Neural cell (in vitro differentiated cells): ENCODE results near the gene OR2D2. TPM values are rescaled to one million over a fixed set of nuclear protein-coding genes. Genes with fewer than 3 reads are reported as not detected.

Source experiments
- H2AFZ ChIP-seq: fragments of 200-600, 300-800 bp; sonication (generic), shearing (Covaris generic); 2 replicates; pipeline ENCODE4 v1.6.0; 2014; ENCODE audit warnings: low read depth, mild to moderate bottlenecking, antibody characterized with exemption, low read length, moderate library complexity
- H3F3A ChIP-seq: fragments of 200-600 bp; shearing (Covaris generic); 2 replicates; pipeline ENCODE4 v1.6.1; 2016; ENCODE audit warnings: mild to moderate bottlenecking, moderate library complexity, mixed read lengths, antibody characterized with exemption, low read length; ENCODE audit not compliant: insufficient read depth, poor library complexity, severe bottlenecking
- H3K27ac ChIP-seq: fragments of 200-600, 300-800 bp; sonication (generic), shearing (Covaris generic); 2 replicates; pipeline ENCODE4 v1.5.1; 2014; ENCODE audit warnings: mild to moderate bottlenecking, low read length, moderate library complexity
- H3K27me3 ChIP-seq: fragments of 300-800, 200-600 bp; sonication (generic), shearing (Covaris generic); 2 replicates; pipeline ENCODE4 v1.6.0; 2014; ENCODE audit warnings: mild to moderate bottlenecking, low read depth, low read length, moderate library complexity; ENCODE audit not compliant: insufficient read depth
- H3K36me3 ChIP-seq: fragments of 300-800, 200-600 bp; sonication (generic), shearing (Covaris generic); 2 replicates; pipeline ENCODE4 v1.5.1; 2014; ENCODE audit warnings: mild to moderate bottlenecking, antibody characterized with exemption, low read length, moderate library complexity; ENCODE audit not compliant: insufficient read depth
- H3K4me2 ChIP-seq: fragments of 300-800, 200-600 bp; sonication (generic), shearing (Covaris generic); 2 replicates; pipeline ENCODE4 v1.6.0; 2014; ENCODE audit warnings: mild to moderate bottlenecking, low read length
- H3K4me3 ChIP-seq: fragments of 300-800, 200-600 bp; sonication (generic), shearing (Covaris generic); 2 replicates; pipeline ENCODE4 v1.5.1; 2014; ENCODE audit warnings: mild to moderate bottlenecking, low read length, moderate library complexity
- H3K79me2 ChIP-seq: fragments of 200-600 bp; shearing (Covaris generic); replicated peaks from 2 replicates; pipeline ENCODE4 v1.6.0; 2014; ENCODE audit warnings: mild to moderate bottlenecking, low read length, moderate library complexity; ENCODE audit not compliant: insufficient read depth
- H3K9ac ChIP-seq: fragments of 300-800, 200-600 bp; sonication (generic), shearing (Covaris generic); 2 replicates; pipeline ENCODE4 v1.6.1; 2016; ENCODE audit warnings: mild to moderate bottlenecking, low read length, mixed read lengths
- H3K9me2 ChIP-seq: fragments of 200-600 bp; shearing (Covaris generic); 2 replicates; pipeline ENCODE4 v1.6.1; 2016; ENCODE audit warnings: mild to moderate bottlenecking, low read length, mixed read lengths; ENCODE audit not compliant: insufficient read depth
- H3K9me3 ChIP-seq: fragments of 200-600, 300-800 bp; sonication (generic), shearing (Covaris generic); 2 replicates; pipeline ENCODE4 v1.6.1; 2016; ENCODE audit warnings: mild to moderate bottlenecking, mixed run types, low read length, moderate library complexity, mixed read lengths
- H4K20me1 ChIP-seq: fragments of 200-600 bp; shearing (Covaris generic); 2 replicates; pipeline ENCODE4 v1.6.1; 2016; ENCODE audit warnings: mild to moderate bottlenecking, mixed run types; ENCODE audit not compliant: insufficient read depth
- CTCF ChIP-seq: fragments of 450-650 bp; IDR thresholded peaks from 2 replicates; pipeline ENCODE4 v1.5.1; 2014; ENCODE audit warnings: antibody characterized with exemption, mild to moderate bottlenecking, moderate library complexity; ENCODE audit not compliant: poor library complexity, severe bottlenecking
- EP300 ChIP-seq: fragments of 450-650 bp; conservative IDR thresholded peaks from 2 replicates; pipeline ENCODE4 v1.6.1; 2014; ENCODE audit warnings: antibody characterized with exemption, mild to moderate bottlenecking, moderate library complexity; ENCODE audit not compliant: poor library complexity, severe bottlenecking
- EZH2 ChIP-seq: fragments of 200-600, 300-800 bp; shearing (Covaris generic), sonication (generic); IDR thresholded peaks from 2 replicates; pipeline ENCODE4 v1.6.1; 2014; ENCODE audit warnings: antibody characterized with exemption, low read length, borderline replicate concordance, mild to moderate bottlenecking; ENCODE audit not compliant: insufficient read depth, poor library complexity, severe bottlenecking
- MXI1 ChIP-seq: fragments of 450-650 bp; conservative IDR thresholded peaks from 2 replicates; pipeline ENCODE4 v1.6.1; 2014; ENCODE audit warnings: antibody characterized with exemption, mild to moderate bottlenecking; ENCODE audit not compliant: poor library complexity, severe bottlenecking
- POLR2AphosphoS5 ChIP-seq: IDR thresholded peaks from 2 replicates; pipeline ENCODE4 v1.6.1; 2012
- RAD21 ChIP-seq: fragments of 450-650 bp; conservative IDR thresholded peaks from 2 replicates; pipeline ENCODE4 v1.6.1; 2014; ENCODE audit warnings: antibody characterized with exemption, mild to moderate bottlenecking, moderate library complexity
- REST ChIP-seq: IDR thresholded peaks from 2 replicates; pipeline ENCODE4 v1.6.1; 2012; ENCODE audit warnings: borderline replicate concordance
- SMC3 ChIP-seq: fragments of 450-650 bp; conservative IDR thresholded peaks from 2 replicates; pipeline ENCODE4 v1.6.1; 2014; ENCODE audit warnings: antibody characterized with exemption, mild to moderate bottlenecking, moderate library complexity; ENCODE audit not compliant: poor library complexity
- TAF1 ChIP-seq: IDR thresholded peaks from 2 replicates; pipeline ENCODE4 v1.6.1; 2012; ENCODE audit warnings: low read depth
- polyA plus RNA-seq: library from polyadenylated mRNA; depleted of rRNA; stranded (reverse); fragments of >200 nt; gene quantifications from 2 replicates; pipeline ENCODE4 v1.2.3, GENCODE V29; 2014

OR2D2 gene
- polyA plus RNA-seq, 1 donor from 2014 or later = not detected

- no peaks in the 10 kb centered on the region for H3K9me3 ChIP-seq
- H3K9ac ChIP-seq = no peak overlapping the region
- no peak overlapping the region for H3K27ac ChIP-seq
- no peaks in the 10 kb centered on the region for H3K27me3 ChIP-seq
- H3K79me2 ChIP-seq = no peaks in the 10 kb centered on the region
- H2AFZ ChIP-seq = no peak overlapping the region
- H3K4me2 ChIP-seq = no peak overlapping the region
- no peaks in the 10 kb centered on the region for H4K20me1 ChIP-seq
- TF ChIP-seq TAF1 = no peak
- no peak for TF ChIP-seq SMC3
- TF ChIP-seq CTCF = no peak
- TF ChIP-seq REST = no peak
- TF ChIP-seq EP300 = no peak
- no peak for TF ChIP-seq RAD21
- no peak for TF ChIP-seq POLR2AphosphoS5
- no peak for TF ChIP-seq MXI1
- no peak for TF ChIP-seq EZH2
- no peaks in the 10 kb centered on the region for H3F3A ChIP-seq
- no peaks in the 10 kb centered on the region for H3K9me2 ChIP-seq
- no peak overlapping the region for H3K4me3 ChIP-seq
- H3K36me3 ChIP-seq = no peaks in the 10 kb centered on the region
Observed at GRCh38 chr11:6844356-6844755, 47.9 kb downstream of the OR2D2 start.

GRCh38 chr11:6843670-6844069 is 48.6 kb downstream of the OR2D2 start:
- H3K4me3 ChIP-seq = no peak overlapping the region
- no peaks in the 10 kb centered on the region for H3F3A ChIP-seq
- no peaks in the 10 kb centered on the region for H3K79me2 ChIP-seq
- no peaks in the 10 kb centered on the region for H3K27me3 ChIP-seq
- H4K20me1 ChIP-seq = no peaks in the 10 kb centered on the region
- no peaks in the 10 kb centered on the region for H3K9me2 ChIP-seq
- H3K9ac ChIP-seq = no peak overlapping the region
- TF ChIP-seq RAD21 (no peak), SMC3 (no peak), EZH2 (no peak), CTCF (no peak), POLR2AphosphoS5 (no peak), EP300 (no peak), TAF1 (no peak), REST (no peak), MXI1 (no peak)
- H3K36me3 ChIP-seq = no peaks in the 10 kb centered on the region
- H2AFZ ChIP-seq = no peak overlapping the region
- H3K27ac ChIP-seq = no peak overlapping the region
- H3K4me2 ChIP-seq = no peak overlapping the region
- no peaks in the 10 kb centered on the region for H3K9me3 ChIP-seq
